Gastroesophageal sphincter (tissue), 3 donors: ENCODE results near the gene CXCR4.

Experiments
- CTCF ChIP-seq, 4 experiments: fragments of 200-600 bp in 2 of 4; fragments of 450-650 bp in 2 of 4; sonication (generic) in 1 of 4; IDR thresholded peaks; one replicate each; pipeline ENCODE4 v1.5.1; 2017 to 2019; ENCODE audit warnings: antibody characterized with exemption in 4 of 4, mild to moderate bottlenecking in 2 of 4, moderate library complexity in 2 of 4
- EP300 ChIP-seq: sonication (generic); formaldehyde crosslinking; IDR thresholded peaks from one replicate; pipeline ENCODE4 v1.6.1; 2017; ENCODE audit warnings: antibody characterized with exemption, mild to moderate bottlenecking
- POLR2A ChIP-seq, 2 donors: fragments of 450-650 bp; IDR thresholded peaks; one replicate each; pipeline ENCODE4 v1.6.1; 2017; ENCODE audit warnings: antibody characterized with exemption in 2 of 2, mild to moderate bottlenecking in 2 of 2, moderate library complexity in 1 of 2
- POLR2AphosphoS5 ChIP-seq: sonication (generic); formaldehyde crosslinking; IDR thresholded peaks from one replicate; pipeline ENCODE4 v1.6.1; 2017; ENCODE audit warnings: antibody characterized with exemption

GRCh38 chr2:136122661-136123060, 4.7 kb upstream of the CXCR4 start:
- no peak for TF ChIP-seq CTCF (IDR thresholded peaks at IDR 0.05)
- TF ChIP-seq POLR2AphosphoS5, result no peak
- no peak for TF ChIP-seq POLR2A (IDR thresholded peaks at IDR 0.05)
- no peak for TF ChIP-seq EP300
